ENCODE results near the gene ALOX12. TPM values are rescaled to one million over a fixed set of nuclear protein-coding genes. Genes with fewer than 3 reads are reported as not detected.

ALOX12 gene
- total RNA-seq, 6 experiments from 2014 or later, result not detected

GRCh38 chr17:7041607-7042500 lies 46.0 kb downstream of the ALOX12 start:
- H3K4me1 Mint-ChIP-seq (ENCODE audit: low read depth), result peaks cover 10% of the 10 kb centered on the region
- no peak overlapping the region for H3K27ac Mint-ChIP-seq
- H3K27me3 Mint-ChIP-seq (ENCODE audit: insufficient read depth), result peaks cover 21% of the 10 kb centered on the region
- no peak overlapping the region for H3K4me3 Mint-ChIP-seq
- TF ChIP-seq CTCF (IDR thresholded peaks at IDR 0.05), result no peak
- H3K36me3 Mint-ChIP-seq (ENCODE audit: low read depth), result no peaks in the 10 kb centered on the region
- H3K9me3 Mint-ChIP-seq, result no peaks in the 10 kb centered on the region
- DNase-seq, result no peak

- no peak for TF ChIP-seq CTCF (IDR thresholded peaks at IDR 0.05)
- no peak for DNase-seq
- Mint-ChIP-seq H3K9me3 (no peaks in the 10 kb centered on the region), H3K4me1 (ENCODE audit: low read depth) (peaks cover 12% of the 10 kb centered on the region), H3K36me3 (ENCODE audit: low read depth) (no peaks in the 10 kb centered on the region), H3K27me3 (ENCODE audit: insufficient read depth) (peaks cover 21% of the 10 kb centered on the region), H3K27ac (no peak overlapping the region), H3K4me3 (no peak overlapping the region)
Measured at GRCh38 chr17:7042501-7043181, 46.8 kb downstream of the ALOX12 start.

DNA sequence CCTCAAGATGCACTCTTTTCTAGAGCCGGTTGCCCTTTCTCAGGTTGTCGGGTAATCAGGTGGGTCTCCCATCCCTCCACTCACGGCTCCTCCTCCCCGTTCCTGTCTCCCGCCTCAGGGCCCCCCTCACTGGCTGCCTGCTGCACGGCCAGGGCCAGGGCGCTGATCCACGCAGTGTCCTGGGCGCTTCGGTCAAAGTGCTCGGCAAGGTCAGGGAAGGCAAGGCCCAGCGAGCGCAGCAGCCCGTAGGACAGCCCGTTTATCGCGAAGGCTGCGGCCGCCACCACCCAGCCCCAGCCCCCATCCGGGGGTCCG lies 47.3 kb downstream of the ALOX12 start:
- Mint-ChIP-seq H3K4me1 (ENCODE audit: low read depth) (peaks cover 12% of the 10 kb centered on the region), H3K27me3 (ENCODE audit: insufficient read depth) (peaks cover 21% of the 10 kb centered on the region), H3K27ac (no peak overlapping the region), H3K4me3 (no peak overlapping the region), H3K9me3 (no peaks in the 10 kb centered on the region), H3K36me3 (ENCODE audit: low read depth) (no peaks in the 10 kb centered on the region)
- no peak for DNase-seq
- no peak for TF ChIP-seq CTCF (IDR thresholded peaks at IDR 0.05)

- H3K27ac Mint-ChIP-seq, result no peak within 1 kb of the TSS
- peaks cover 21% of the 10 kb centered on the region for H3K27me3 Mint-ChIP-seq (ENCODE audit: insufficient read depth)
- H3K36me3 Mint-ChIP-seq (ENCODE audit: low read depth), result no peaks in the 10 kb centered on the region
- no peak for DNase-seq
- H3K4me1 Mint-ChIP-seq (ENCODE audit: low read depth), result peaks cover 12% of the 10 kb centered on the region
- no peaks in the 10 kb centered on the region for H3K9me3 Mint-ChIP-seq
- TF ChIP-seq CTCF (IDR thresholded peaks at IDR 0.05), result no peak
- H3K4me3 Mint-ChIP-seq, result no peak within 1 kb of the TSS
Measured at GRCh38 chr17:7043497-7044198, 47.8 kb downstream of the ALOX12 start, which contains the start of gene SLC16A11. SLC16A11 (minus strand) TSS chr17:7044092; CDS start chr17:7043513, 579 bp downstream.

DNA sequence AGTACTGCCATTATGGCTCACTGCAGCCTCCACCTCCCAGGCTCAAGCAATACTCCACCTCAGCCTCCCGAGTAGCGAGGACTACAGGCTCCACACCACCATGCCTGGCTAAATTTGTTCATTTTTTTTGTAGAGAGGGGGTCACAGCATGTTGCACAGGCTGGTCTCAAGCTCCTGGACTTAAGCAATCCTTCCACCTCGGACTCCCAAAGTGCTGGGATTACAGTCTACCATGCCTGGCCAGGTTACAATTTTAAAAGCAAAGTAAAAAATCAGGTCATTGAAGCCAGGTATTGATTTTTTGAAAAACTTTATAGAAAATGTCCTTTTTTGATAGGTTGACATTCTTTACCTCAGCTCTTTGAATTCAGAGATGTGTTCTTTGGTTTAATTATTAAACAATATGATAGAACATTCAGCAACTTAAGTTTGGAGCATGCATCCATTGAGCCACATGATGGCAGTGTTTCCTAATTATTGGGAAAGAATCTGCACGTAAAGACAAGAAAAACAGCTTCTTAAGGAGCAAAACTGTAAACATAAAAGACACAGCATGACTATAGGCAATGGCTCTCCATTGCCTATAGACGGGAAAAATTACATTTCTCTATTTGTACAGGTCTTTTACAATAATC lies 49.8 kb downstream of the ALOX12 start:
- H3K27ac Mint-ChIP-seq, result no peak overlapping the region
- peaks cover 24% of the 10 kb centered on the region for H3K4me1 Mint-ChIP-seq (ENCODE audit: low read depth)
- H3K36me3 Mint-ChIP-seq (ENCODE audit: low read depth), result no peaks in the 10 kb centered on the region
- no peak overlapping the region; the same call in 1 of the 2 replicates for H3K4me3 Mint-ChIP-seq
- H3K27me3 Mint-ChIP-seq (ENCODE audit: insufficient read depth), result peaks cover 21% of the 10 kb centered on the region
- DNase-seq, result peak; percentile 74
- no peaks in the 10 kb centered on the region for H3K9me3 Mint-ChIP-seq
- peak; percentile 90 for TF ChIP-seq CTCF (IDR thresholded peaks at IDR 0.05)

Measured in HFFc6 (cell line).